ENCODE measurements around the gene RNF149. TPM values are rescaled to one million over a fixed set of nuclear protein-coding genes. Genes with fewer than 3 reads are reported as not detected.

The RNF149 gene
- total and polyA plus RNA-seq, 2 donors (not counting 1 experiment from before 2014, with no cell fraction given) = 29.4 to 49.0 TPM

- Histone ChIP-seq H3K27ac (ENCODE audit: insufficient read depth, low read length) (no peak overlapping the region), H3K9ac (ENCODE audit: insufficient read depth, low read length) (no peak overlapping the region), H3K9me3 (ENCODE audit: control insufficient read depth, insufficient read depth, low read depth, low read length) (no peaks in the 10 kb centered on the region), H3K27me3 (ENCODE audit: control insufficient read depth, insufficient read depth, low read length) (no peaks in the 10 kb centered on the region), H4K20me1 (ENCODE audit: control insufficient read depth, extremely low read depth, insufficient read depth, low read length) (no peaks in the 10 kb centered on the region), H3K4me2 (ENCODE audit: extremely low read depth, insufficient read depth, low read length) (no peak overlapping the region), H3K4me3 (replicated peaks in 1 of 4; ENCODE audit: control extremely low read depth in 1 of 4, insufficient read depth in 1 of 4, low read depth in 3 of 4, low read length in 4 of 4) (no peak overlapping the region), H3K4me1 (ENCODE audit: control insufficient read depth, extremely low read depth, insufficient read depth, low read length) (no peaks in the 10 kb centered on the region), H3K36me3 (ENCODE audit: control insufficient read depth, insufficient read depth, low read length) (peaks cover 6% of the 10 kb centered on the region), H3K79me2 (ENCODE audit: control insufficient read depth, insufficient read depth, low read length) (no peaks in the 10 kb centered on the region), H2AFZ (ENCODE audit: low read length) (no peak overlapping the region)
- TF ChIP-seq EZH2 (IDR thresholded peaks at IDR 0.05; ENCODE audit: low read length, missing control alignments) = no peak
- TF ChIP-seq CTCF (conservative IDR thresholded peaks at IDR 0.05 in 1 of 2, IDR thresholded peaks at IDR 0.05 in 1 of 2; ENCODE audit: low read depth in 1 of 2, low read length in 2 of 2) = no peak
- no peak for DNase-seq (ENCODE audit: low read depth in 2 of 2)
Observed at GRCh38 chr2:101278925-101279324, 29.6 kb downstream of the RNF149 start.

- Histone ChIP-seq H2AFZ (ENCODE audit: low read length) (no peak overlapping the region), H3K36me3 (ENCODE audit: control insufficient read depth, insufficient read depth, low read length) (peaks cover 6% of the 10 kb centered on the region), H3K27ac (ENCODE audit: insufficient read depth, low read length) (no peak overlapping the region), H3K4me3 (replicated peaks in 1 of 4; ENCODE audit: control extremely low read depth in 1 of 4, insufficient read depth in 1 of 4, low read depth in 3 of 4, low read length in 4 of 4) (no peak overlapping the region), H4K20me1 (ENCODE audit: control insufficient read depth, extremely low read depth, insufficient read depth, low read length) (no peaks in the 10 kb centered on the region), H3K79me2 (ENCODE audit: control insufficient read depth, insufficient read depth, low read length) (no peaks in the 10 kb centered on the region), H3K4me2 (ENCODE audit: extremely low read depth, insufficient read depth, low read length) (no peak overlapping the region), H3K9ac (ENCODE audit: insufficient read depth, low read length) (no peak overlapping the region), H3K9me3 (ENCODE audit: control insufficient read depth, insufficient read depth, low read depth, low read length) (no peaks in the 10 kb centered on the region), H3K27me3 (ENCODE audit: control insufficient read depth, insufficient read depth, low read length) (no peaks in the 10 kb centered on the region), H3K4me1 (ENCODE audit: control insufficient read depth, extremely low read depth, insufficient read depth, low read length) (no peaks in the 10 kb centered on the region)
- TF ChIP-seq EZH2 (IDR thresholded peaks at IDR 0.05; ENCODE audit: low read length, missing control alignments) = no peak
- peak; percentile 8 to 19 for TF ChIP-seq CTCF (conservative IDR thresholded peaks at IDR 0.05 in 1 of 2, IDR thresholded peaks at IDR 0.05 in 1 of 2; ENCODE audit: low read depth in 1 of 2, low read length in 2 of 2)
- peak; percentile 52 to 53 for DNase-seq (ENCODE audit: low read depth in 2 of 2)
Observed at GRCh38 chr2:101277111-101277510, 31.4 kb downstream of the RNF149 start.

- Histone ChIP-seq H3K27me3 (ENCODE audit: control insufficient read depth, insufficient read depth, low read length) (no peaks in the 10 kb centered on the region), H3K4me2 (ENCODE audit: extremely low read depth, insufficient read depth, low read length) (no peak overlapping the region), H3K9ac (ENCODE audit: insufficient read depth, low read length) (no peak overlapping the region), H3K27ac (ENCODE audit: insufficient read depth, low read length) (no peak overlapping the region), H2AFZ (ENCODE audit: low read length) (no peak overlapping the region), H3K4me3 (replicated peaks in 1 of 4; ENCODE audit: control extremely low read depth in 1 of 4, insufficient read depth in 1 of 4, low read depth in 3 of 4, low read length in 4 of 4) (no peak overlapping the region), H3K36me3 (ENCODE audit: control insufficient read depth, insufficient read depth, low read length) (peaks cover 6% of the 10 kb centered on the region), H3K9me3 (ENCODE audit: control insufficient read depth, insufficient read depth, low read depth, low read length) (no peaks in the 10 kb centered on the region), H3K79me2 (ENCODE audit: control insufficient read depth, insufficient read depth, low read length) (no peaks in the 10 kb centered on the region), H3K4me1 (ENCODE audit: control insufficient read depth, extremely low read depth, insufficient read depth, low read length) (no peaks in the 10 kb centered on the region), H4K20me1 (ENCODE audit: control insufficient read depth, extremely low read depth, insufficient read depth, low read length) (no peaks in the 10 kb centered on the region)
- TF ChIP-seq EZH2 (IDR thresholded peaks at IDR 0.05; ENCODE audit: low read length, missing control alignments) (no peak), CTCF (conservative IDR thresholded peaks at IDR 0.05 in 1 of 2, IDR thresholded peaks at IDR 0.05 in 1 of 2; ENCODE audit: low read depth in 1 of 2, low read length in 2 of 2) (no peak)
- DNase-seq (ENCODE audit: low read depth in 2 of 2) = no peak
Observed at GRCh38 chr2:101274142-101274541, 34.4 kb downstream of the RNF149 start.
